HEK293T (cell line): ENCODE measurements around the gene ECSIT.

Experiments
- ARNT ChIP-seq: fragments of 450-650 bp; IDR thresholded peaks from 2 replicates; pipeline ENCODE4 v1.6.1; 2017; ENCODE audit warnings: mild to moderate bottlenecking
- BHLHE40 ChIP-seq: fragments of 450-650 bp; IDR thresholded peaks from 2 replicates; pipeline ENCODE4 v1.6.1; 2016; ENCODE audit warnings: mild to moderate bottlenecking, moderate library complexity, borderline replicate concordance
- CTBP1 ChIP-seq: fragments of 450-650 bp; IDR thresholded peaks from 2 replicates; pipeline ENCODE4 v1.6.1; 2016; ENCODE audit warnings: borderline replicate concordance
- FOXK2 ChIP-seq: fragments of 450-650 bp; IDR thresholded peaks from 2 replicates; pipeline ENCODE4 v1.6.1; 2016; ENCODE audit warnings: mild to moderate bottlenecking
- FOXM1 ChIP-seq: fragments of 450-650 bp; IDR thresholded peaks from 2 replicates; pipeline ENCODE4 v1.6.1; 2017; ENCODE audit warnings: mild to moderate bottlenecking, borderline replicate concordance
- HDGF ChIP-seq: fragments of 450-650 bp; IDR thresholded peaks from 2 replicates; pipeline ENCODE4 v1.6.1; 2017; ENCODE audit warnings: antibody characterized with exemption, borderline replicate concordance
- LEF1 ChIP-seq: fragments of 450-650 bp; IDR thresholded peaks from 2 replicates; pipeline ENCODE4 v1.6.1; 2017; ENCODE audit warnings: mild to moderate bottlenecking, borderline replicate concordance
- NFRKB ChIP-seq: fragments of 450-650 bp; IDR thresholded peaks from 2 replicates; pipeline ENCODE4 v1.6.1; 2016; ENCODE audit warnings: mild to moderate bottlenecking, moderate library complexity
- SP1 ChIP-seq: fragments of 450-650 bp; IDR thresholded peaks from 2 replicates; pipeline ENCODE4 v1.6.1; 2017
- SUZ12 ChIP-seq: fragments of 450-650 bp; IDR thresholded peaks from 2 replicates; pipeline ENCODE4 v1.6.1; 2016; ENCODE audit warnings: mild to moderate bottlenecking
- TARDBP ChIP-seq: fragments of 450-650 bp; IDR thresholded peaks from 2 replicates; pipeline ENCODE4 v1.6.1; 2016

- TF ChIP-seq BHLHE40 (no peak), FOXK2 (no peak), HDGF (no peak), ARNT (no peak), NFRKB (no peak), TARDBP (no peak), SUZ12 (no peak), FOXM1 (no peak), SP1 (no peak), CTBP1 (no peak), LEF1 (no peak)
Observed at GRCh38 chr19:11460207-11460606, 68.7 kb downstream of the ECSIT start.
